Stomach smooth muscle (tissue), 2 donors: ENCODE data around the gene RAMP3.

Experiments used
- H3K27ac ChIP-seq: one replicate; pipeline ENCODE4 v1.7.0; 2013; ENCODE audit warnings: mild to moderate bottlenecking, low read length, inconsistent platforms
- H3K27me3 ChIP-seq, 2 donors: one replicate each; pipeline ENCODE4 v1.7.0; 2013; ENCODE audit warnings: low read length in 2 of 2; ENCODE audit not compliant: insufficient read depth in 2 of 2, control insufficient read depth in 1 of 2
- H3K36me3 ChIP-seq, 2 donors: one replicate each; pipeline ENCODE4 v1.7.0; 2013; ENCODE audit warnings: low read length in 2 of 2; ENCODE audit not compliant: control insufficient read depth in 2 of 2, insufficient read depth in 2 of 2
- H3K4me1 ChIP-seq: one replicate; pipeline ENCODE4 v1.7.0; 2013; ENCODE audit warnings: low read length; ENCODE audit not compliant: control insufficient read depth, insufficient read depth
- H3K4me3 ChIP-seq, 2 donors: one replicate each; pipeline ENCODE4 v1.7.0; 2013; ENCODE audit warnings: low read length in 2 of 2
- H3K9ac ChIP-seq, 2 donors: one replicate each; pipeline ENCODE4 v1.7.0; 2013; ENCODE audit warnings: low read length in 2 of 2, mild to moderate bottlenecking in 1 of 2
- H3K9me3 ChIP-seq, 2 donors: one replicate each; pipeline ENCODE4 v1.7.0; 2013; ENCODE audit warnings: low read length in 2 of 2; ENCODE audit not compliant: control insufficient read depth in 2 of 2
- donor health status: healthy.
- donor health status: Pancreatic carcinoma.

The RAMP3 gene

GRCh38 chr7:45223728-45224630, 66.4 kb downstream of the RAMP3 start:
- Histone ChIP-seq H3K4me1 (peaks cover 2% of the 10 kb centered on the region), H3K9me3 (no peaks in the 10 kb centered on the region), H3K9ac (no peak overlapping the region), H3K27ac (no peak overlapping the region), H3K27me3 (peaks cover 0 to 7% of the 10 kb centered on the region in 2 donors), H3K4me3 (no peak overlapping the region), H3K36me3 (no peaks in the 10 kb centered on the region)

GRCh38 chr7:45224832-45225231, 67.2 kb downstream of the RAMP3 start:
- Histone ChIP-seq H3K27me3 (peaks cover 0 to 5% of the 10 kb centered on the region in 2 donors), H3K9ac (no peak overlapping the region), H3K36me3 (no peaks in the 10 kb centered on the region), H3K27ac (no peak overlapping the region), H3K4me3 (no peak overlapping the region), H3K9me3 (no peaks in the 10 kb centered on the region), H3K4me1 (peaks cover 2% of the 10 kb centered on the region)

GRCh38 chr7:45225311-45225947, 67.8 kb downstream of the RAMP3 start:
- H3K4me3 ChIP-seq = no peak overlapping the region
- H3K4me1 ChIP-seq = peaks cover 2% of the 10 kb centered on the region
- H3K9ac ChIP-seq = no peak overlapping the region
- H3K27me3 ChIP-seq = peaks cover 0 to 5% of the 10 kb centered on the region in 2 donors
- no peaks in the 10 kb centered on the region for H3K9me3 ChIP-seq
- H3K36me3 ChIP-seq = no peaks in the 10 kb centered on the region
- no peak overlapping the region for H3K27ac ChIP-seq

GRCh38 chr7:45225948-45226335, 68.4 kb downstream of the RAMP3 start:
- H3K36me3 ChIP-seq = no peaks in the 10 kb centered on the region
- peaks cover 0 to 5% of the 10 kb centered on the region in 2 donors for H3K27me3 ChIP-seq
- peaks cover 2% of the 10 kb centered on the region for H3K4me1 ChIP-seq
- no peak overlapping the region for H3K9ac ChIP-seq
- no peak overlapping the region for H3K27ac ChIP-seq
- H3K9me3 ChIP-seq = no peaks in the 10 kb centered on the region
- no peak overlapping the region for H3K4me3 ChIP-seq

GRCh38 chr7:45229156-45229920, 71.7 kb downstream of the RAMP3 start:
- H3K27me3 ChIP-seq = peaks cover 3 to 11% of the 10 kb centered on the region in 2 donors
- no peak overlapping the region for H3K27ac ChIP-seq
- H3K9me3 ChIP-seq = no peaks in the 10 kb centered on the region
- no peak overlapping the region for H3K9ac ChIP-seq
- no peaks in the 10 kb centered on the region for H3K36me3 ChIP-seq
- H3K4me3 ChIP-seq = no peak overlapping the region
- no peaks in the 10 kb centered on the region for H3K4me1 ChIP-seq

GRCh38 chr7:45230083-45230482, 72.5 kb downstream of the RAMP3 start:
- no peak overlapping the region for H3K27ac ChIP-seq

GRCh38 chr7:45230611-45231165, 73.1 kb downstream of the RAMP3 start:
- H3K4me1 ChIP-seq = no peaks in the 10 kb centered on the region
- H3K36me3 ChIP-seq = no peaks in the 10 kb centered on the region
- H3K9me3 ChIP-seq = no peaks in the 10 kb centered on the region
- no peak overlapping the region for H3K9ac ChIP-seq
- no peak overlapping the region for H3K4me3 ChIP-seq
- H3K27me3 ChIP-seq = peaks cover 3 to 9% of the 10 kb centered on the region in 2 donors
- H3K27ac ChIP-seq = no peak overlapping the region

More at GRCh38 chr7:45230083-45230482, 72.5 kb downstream of the RAMP3 start:
- H3K27me3 ChIP-seq = peaks cover 3 to 10% of the 10 kb centered on the region in 2 donors
- H3K36me3 ChIP-seq = no peaks in the 10 kb centered on the region
- H3K9ac ChIP-seq = no peak overlapping the region
- no peaks in the 10 kb centered on the region for H3K9me3 ChIP-seq
- no peaks in the 10 kb centered on the region for H3K4me1 ChIP-seq
- no peak overlapping the region for H3K4me3 ChIP-seq

- H3K27ac ChIP-seq = no peak overlapping the region
Observed at GRCh38 chr7:45233249-45233775, 75.7 kb downstream of the RAMP3 start.

More at GRCh38 chr7:45233249-45233775, 75.7 kb downstream of the RAMP3 start:
- Histone ChIP-seq H3K9me3 (no peaks in the 10 kb centered on the region), H3K4me1 (no peaks in the 10 kb centered on the region), H3K27me3 (peaks cover 3 to 7% of the 10 kb centered on the region in 2 donors), H3K4me3 (no peak overlapping the region), H3K36me3 (no peaks in the 10 kb centered on the region), H3K9ac (no peak overlapping the region)
